GM23248 (cell line): ENCODE measurements around the gene SLC12A9.

ENCODE experiments used
- EZH2 ChIP-seq: fragments of 200-600 bp; sonication (generic); IDR thresholded peaks from 2 replicates; pipeline ENCODE4 v1.6.1; 2018; ENCODE audit warnings: antibody characterized with exemption, mild to moderate bottlenecking; ENCODE audit not compliant: insufficient read depth, poor library complexity, severe bottlenecking
- EZH2phosphoT487 ChIP-seq: fragments of 200-600 bp; sonication (generic); IDR thresholded peaks from 2 replicates; pipeline ENCODE4 v1.6.1; 2018; ENCODE audit warnings: antibody characterized with exemption, moderate library complexity, mild to moderate bottlenecking, low read depth; ENCODE audit not compliant: insufficient read depth

GRCh38 chr7:100878685-100879084 lies 26.2 kb downstream of the SLC12A9 start:
- TF ChIP-seq EZH2phosphoT487 (no peak), EZH2 (no peak)
